ENCODE results near the gene GLP1R. TPM values are rescaled to one million over a fixed set of nuclear protein-coding genes. Genes with fewer than 3 reads are reported as not detected.

GLP1R gene
- total and polyA plus RNA-seq, 2 of the 13 experiments (the other 11 are each of a cell fraction or from before 2014, with no cell fraction given): not detected

DNA sequence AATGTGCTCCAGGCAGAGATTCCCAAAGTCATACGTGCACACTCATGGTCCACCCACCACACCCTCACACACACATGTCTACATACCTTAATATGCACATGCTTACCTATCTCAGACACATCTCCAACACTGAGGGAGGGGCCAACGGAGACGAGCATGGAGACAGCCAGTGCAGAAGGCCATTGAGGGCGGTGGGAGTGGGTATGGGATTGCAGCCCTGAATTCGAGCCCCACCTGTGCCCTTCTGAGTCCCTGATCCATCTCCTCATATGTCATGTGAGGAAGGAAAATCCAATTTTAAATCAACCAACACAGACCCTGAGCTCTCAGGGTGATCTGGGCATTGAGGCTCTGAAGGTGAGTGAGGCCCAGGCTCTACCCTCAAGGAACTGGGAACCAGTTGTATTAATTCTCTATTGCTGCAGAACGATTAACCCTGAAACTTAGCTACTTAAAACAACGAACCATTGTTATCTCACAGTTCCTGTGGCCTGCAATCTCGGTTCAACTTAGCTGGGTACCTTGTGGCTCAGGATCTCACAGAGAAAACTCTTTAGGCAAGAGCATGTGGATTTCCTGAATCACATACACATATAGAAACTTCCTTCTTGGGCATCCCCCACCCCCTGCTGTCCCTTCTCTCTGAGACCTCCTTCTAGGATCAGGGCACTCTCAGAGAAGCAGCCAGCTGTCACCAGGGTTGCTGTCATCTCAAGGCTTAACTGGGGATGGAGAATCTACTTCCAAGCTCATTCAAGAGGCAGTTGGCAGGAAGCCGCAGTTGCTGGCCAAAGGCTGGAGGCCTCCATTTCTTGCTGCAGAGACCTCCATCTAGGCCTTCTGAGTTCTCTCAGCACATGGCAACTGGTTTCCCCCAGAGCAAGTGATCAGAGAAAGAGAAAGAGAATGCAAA, 28.3 kb downstream of the GLP1R start (continued):
- TF ChIP-seq, protein P1, sequence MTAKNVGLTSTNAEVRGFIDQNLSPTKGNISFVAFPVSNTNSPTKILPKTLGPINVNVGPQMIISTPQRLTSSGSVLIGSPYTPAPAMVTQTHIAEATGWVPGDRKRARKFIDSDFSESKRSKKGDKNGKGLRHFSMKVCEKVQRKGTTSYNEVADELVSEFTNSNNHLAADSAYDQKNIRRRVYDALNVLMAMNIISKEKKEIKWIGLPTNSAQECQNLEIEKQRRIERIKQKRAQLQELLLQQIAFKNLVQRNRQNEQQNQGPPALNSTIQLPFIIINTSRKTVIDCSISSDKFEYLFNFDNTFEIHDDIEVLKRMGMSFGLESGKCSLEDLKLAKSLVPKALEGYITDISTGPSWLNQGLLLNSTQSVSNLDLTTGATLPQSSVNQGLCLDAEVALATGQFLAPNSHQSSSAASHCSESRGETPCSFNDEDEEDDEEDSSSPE (CRISPR knock-in tag; IDR thresholded peaks at IDR 0.05): no peak
- TF ChIP-seq CBX1 (IDR thresholded peaks at IDR 0.05; ENCODE audit: low read depth): no peak
- TF ChIP-seq, protein P2, sequence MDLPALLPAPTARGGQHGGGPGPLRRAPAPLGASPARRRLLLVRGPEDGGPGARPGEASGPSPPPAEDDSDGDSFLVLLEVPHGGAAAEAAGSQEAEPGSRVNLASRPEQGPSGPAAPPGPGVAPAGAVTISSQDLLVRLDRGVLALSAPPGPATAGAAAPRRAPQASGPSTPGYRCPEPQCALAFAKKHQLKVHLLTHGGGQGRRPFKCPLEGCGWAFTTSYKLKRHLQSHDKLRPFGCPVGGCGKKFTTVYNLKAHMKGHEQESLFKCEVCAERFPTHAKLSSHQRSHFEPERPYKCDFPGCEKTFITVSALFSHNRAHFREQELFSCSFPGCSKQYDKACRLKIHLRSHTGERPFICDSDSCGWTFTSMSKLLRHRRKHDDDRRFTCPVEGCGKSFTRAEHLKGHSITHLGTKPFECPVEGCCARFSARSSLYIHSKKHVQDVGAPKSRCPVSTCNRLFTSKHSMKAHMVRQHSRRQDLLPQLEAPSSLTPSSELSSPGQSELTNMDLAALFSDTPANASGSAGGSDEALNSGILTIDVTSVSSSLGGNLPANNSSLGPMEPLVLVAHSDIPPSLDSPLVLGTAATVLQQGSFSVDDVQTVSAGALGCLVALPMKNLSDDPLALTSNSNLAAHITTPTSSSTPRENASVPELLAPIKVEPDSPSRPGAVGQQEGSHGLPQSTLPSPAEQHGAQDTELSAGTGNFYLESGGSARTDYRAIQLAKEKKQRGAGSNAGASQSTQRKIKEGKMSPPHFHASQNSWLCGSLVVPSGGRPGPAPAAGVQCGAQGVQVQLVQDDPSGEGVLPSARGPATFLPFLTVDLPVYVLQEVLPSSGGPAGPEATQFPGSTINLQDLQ (CRISPR knock-in tag; IDR thresholded peaks at IDR 0.05): no peak
- TF ChIP-seq ZIK1 (CRISPR knock-in tag; IDR thresholded peaks at IDR 0.05; ENCODE audit: borderline replicate concordance, low read depth): no peak

DNA sequence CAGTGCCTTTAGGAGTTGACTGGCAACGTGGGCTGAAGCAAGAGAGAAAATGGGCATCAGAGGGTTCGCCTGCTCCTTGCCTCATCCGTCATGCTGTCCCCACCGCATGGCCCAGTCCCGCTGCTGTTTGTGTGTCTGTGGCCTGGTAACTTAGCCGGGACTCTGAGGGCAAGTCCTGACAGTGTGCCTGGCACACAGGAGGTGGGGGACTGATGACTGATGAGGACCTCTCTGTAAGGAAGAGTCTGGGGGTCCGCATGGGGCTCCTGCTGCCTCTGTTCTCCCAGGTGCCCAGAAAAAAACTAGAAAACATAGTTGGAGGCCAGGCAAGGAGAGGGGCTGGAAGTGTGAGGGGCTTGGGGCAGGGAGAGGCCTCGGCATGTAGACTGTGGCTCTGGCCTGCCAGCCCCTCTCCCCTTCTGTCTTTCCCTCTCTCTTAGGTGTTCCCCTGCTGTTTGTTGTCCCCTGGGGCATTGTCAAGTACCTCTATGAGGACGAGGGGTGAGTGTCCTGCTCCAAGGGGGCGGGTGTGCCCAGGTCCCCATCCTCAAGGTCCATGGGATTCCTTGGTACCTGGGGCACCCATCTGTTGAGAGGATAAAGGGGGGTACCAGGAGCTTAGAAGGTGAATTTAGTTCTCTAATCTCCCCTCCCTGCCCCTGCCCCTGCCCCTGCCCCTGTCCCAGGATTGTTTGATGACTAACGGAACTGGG, 29.5 kb downstream of the GLP1R start:
- intact Hi-C loops (cut with micrococcal nuclease; ENCODE audit: unreplicated experiment): no loop called here
- no peak overlapping the region for H3K4me2 ChIP-seq (ENCODE audit: low read depth, low read length)
- H3K4me1 ChIP-seq (ENCODE audit: insufficient read depth, low read length): no peaks in the 10 kb centered on the region
- ChIA-PET POLR2A (no interaction called here), CTCF (ENCODE audit: low intra/inter-chr PET ratio, low total read pairs) (no interaction called here)
- no peaks in the 10 kb centered on the region for H4K20me1 ChIP-seq (ENCODE audit: insufficient read depth, low read length)
- no peaks in the 10 kb centered on the region for H3K36me3 ChIP-seq (replicated peaks in 1 of 2; ENCODE audit: control insufficient read depth in 1 of 2, insufficient read depth in 2 of 2, low read length in 2 of 2)
- FAIRE-seq: no peak
- H3K9me3 ChIP-seq (ENCODE audit: low read length): no peaks in the 10 kb centered on the region
- H3K27me3 ChIP-seq (ENCODE audit: control insufficient read depth in 1 of 2, insufficient read depth in 2 of 2, low read length in 2 of 2): peaks cover 8 to 9% of the 10 kb centered on the region in 2 experiments; a peak in 4 of 5 replicates
- H2AFZ ChIP-seq (ENCODE audit: low read length): no peak overlapping the region
- BruUV-seq (replicated peaks): no TSS peak
- H3K4me3 ChIP-seq (replicated peaks in 1 of 3; ENCODE audit: insufficient read depth in 1 of 3, low read depth in 2 of 3, low read length in 3 of 3): no peak overlapping the region
- H3K79me2 ChIP-seq (ENCODE audit: insufficient read depth, low read length): no peaks in the 10 kb centered on the region
- WGBS (ENCODE audit: low lambda C conversion rate): 7% methylated on average over 8 of the region's 11 CpGs
- no peak overlapping the region for H3K27ac ChIP-seq (ENCODE audit: extremely low read length, insufficient read depth, low read length)
- H3K9ac ChIP-seq (ENCODE audit: insufficient read depth, low read depth, low read length): no peak overlapping the region
- DNase-seq (ENCODE audit: low spot score): no peak
- no peak for ATAC-seq
- TF ChIP-seq HNF4G (IDR thresholded peaks at IDR 0.05; ENCODE audit: borderline replicate concordance, low read depth, low read length): no peak
- TF ChIP-seq HNF4G (CRISPR knock-in tag; IDR thresholded peaks at IDR 0.05; ENCODE audit: borderline replicate concordance, low read depth): no peak
- no peak for TF ChIP-seq MIER2 (CRISPR knock-in tag; IDR thresholded peaks at IDR 0.05)
- no peak for TF ChIP-seq ARNT2 (CRISPR knock-in tag; IDR thresholded peaks at IDR 0.05; ENCODE audit: low read depth)
- no peak for TF ChIP-seq ZNF616 (CRISPR knock-in tag; IDR thresholded peaks at IDR 0.05; ENCODE audit: low read depth)
- TF ChIP-seq ZMYM3 (CRISPR knock-in tag; IDR thresholded peaks at IDR 0.05): no peak
- TF ChIP-seq ZNF768 (CRISPR knock-in tag; IDR thresholded peaks at IDR 0.05): no peak
- no peak for TF ChIP-seq ZNF136 (CRISPR knock-in tag; IDR thresholded peaks at IDR 0.05; ENCODE audit: low read depth)
- TF ChIP-seq ZNF34 (CRISPR knock-in tag; IDR thresholded peaks at IDR 0.05; ENCODE audit: borderline replicate concordance): no peak
- TF ChIP-seq EZH2 (conservative IDR thresholded peaks at IDR 0.05; ENCODE audit: low read depth, low read length): no peak
- no peak for TF ChIP-seq ZNF382 (CRISPR knock-in tag; IDR thresholded peaks at IDR 0.05; ENCODE audit: borderline replicate concordance)
- TF ChIP-seq ZNF329 (CRISPR knock-in tag; IDR thresholded peaks at IDR 0.05; ENCODE audit: low read depth): no peak
- no peak for TF ChIP-seq CBX2 (IDR thresholded peaks at IDR 0.05; ENCODE audit: low read depth, low read length)
- no peak for TF ChIP-seq CBX2 (CRISPR knock-in tag; IDR thresholded peaks at IDR 0.05; ENCODE audit: low read depth)
- in situ Hi-C loops (cut with HindIII; ENCODE audit: extremely low pct_ligation_motif_present, low pct_unique_long_range_greater_than_20kb): no loop called here
